OCI-LY1 (cell line): ENCODE results near the gene CST4.

ENCODE experiments used
- EZH2 ChIP-seq: fragments of 200-600 bp; sonication (generic), shearing (Covaris generic); IDR thresholded peaks from 2 replicates; pipeline ENCODE4 v1.8.0; 2017; ENCODE audit warnings: borderline replicate concordance, mixed run types, mild to moderate bottlenecking, antibody characterized with exemption, low read length, moderate library complexity, mixed read lengths
- TF ChIP-seq, protein P1 (sequence below): fragments of 200-600 bp; sonication (generic), shearing (Covaris generic); IDR thresholded peaks from 2 replicates; pipeline ENCODE4 v1.5.1; 2017; ENCODE audit warnings: mild to moderate bottlenecking, antibody characterized with exemption, low read length, moderate library complexity, mixed read lengths

GRCh38 chr20:23721962-23722361 is 33.1 kb upstream of the CST4 start:
- no peak for TF ChIP-seq EZH2
- TF ChIP-seq, protein P1, sequence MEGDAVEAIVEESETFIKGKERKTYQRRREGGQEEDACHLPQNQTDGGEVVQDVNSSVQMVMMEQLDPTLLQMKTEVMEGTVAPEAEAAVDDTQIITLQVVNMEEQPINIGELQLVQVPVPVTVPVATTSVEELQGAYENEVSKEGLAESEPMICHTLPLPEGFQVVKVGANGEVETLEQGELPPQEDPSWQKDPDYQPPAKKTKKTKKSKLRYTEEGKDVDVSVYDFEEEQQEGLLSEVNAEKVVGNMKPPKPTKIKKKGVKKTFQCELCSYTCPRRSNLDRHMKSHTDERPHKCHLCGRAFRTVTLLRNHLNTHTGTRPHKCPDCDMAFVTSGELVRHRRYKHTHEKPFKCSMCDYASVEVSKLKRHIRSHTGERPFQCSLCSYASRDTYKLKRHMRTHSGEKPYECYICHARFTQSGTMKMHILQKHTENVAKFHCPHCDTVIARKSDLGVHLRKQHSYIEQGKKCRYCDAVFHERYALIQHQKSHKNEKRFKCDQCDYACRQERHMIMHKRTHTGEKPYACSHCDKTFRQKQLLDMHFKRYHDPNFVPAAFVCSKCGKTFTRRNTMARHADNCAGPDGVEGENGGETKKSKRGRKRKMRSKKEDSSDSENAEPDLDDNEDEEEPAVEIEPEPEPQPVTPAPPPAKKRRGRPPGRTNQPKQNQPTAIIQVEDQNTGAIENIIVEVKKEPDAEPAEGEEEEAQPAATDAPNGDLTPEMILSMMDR: no peak
